ENCODE data around the gene CHST8.

CHST8 gene

DNA sequence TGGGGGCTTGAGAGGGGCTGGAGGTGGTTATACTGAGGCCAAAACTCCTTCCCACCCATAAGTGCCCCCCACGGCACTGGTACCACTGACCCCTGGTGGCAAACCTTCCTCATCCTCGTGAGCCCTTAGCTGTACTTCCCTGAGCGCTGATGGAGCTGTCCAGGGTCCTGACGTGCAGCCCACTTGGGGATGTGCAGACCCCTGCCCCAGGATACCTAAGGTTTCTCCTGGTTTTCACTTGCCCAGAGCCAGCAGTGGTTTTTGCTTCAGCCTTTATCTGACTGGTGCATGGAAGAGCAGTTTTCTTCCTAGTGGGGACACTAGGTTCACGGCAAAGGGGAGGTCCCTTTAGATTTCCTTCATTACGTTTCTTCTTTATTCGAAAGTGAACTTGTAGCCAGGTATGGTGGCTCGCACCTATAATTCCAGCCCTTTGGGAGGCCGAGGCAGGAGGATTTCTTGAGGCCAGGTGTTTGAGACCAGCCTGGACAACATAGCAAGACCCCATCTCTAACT lies 146.2 kb downstream of the CHST8 start:
- Histone ChIP-seq H3K9ac (ENCODE audit: low read depth, low read length, poor library complexity, severe bottlenecking) (no peak overlapping the region), H3K4me2 (ENCODE audit: low read depth, low read length, poor library complexity, severe bottlenecking) (no peak overlapping the region), H3K4me1 (ENCODE audit: insufficient read depth, low read length, poor library complexity, severe bottlenecking) (no peaks in the 10 kb centered on the region), H3F3A (ENCODE audit: low read depth) (no peaks in the 10 kb centered on the region), H4K20me1 (ENCODE audit: insufficient read depth, low read length, poor library complexity, severe bottlenecking) (no peaks in the 10 kb centered on the region), H3K9me3 (ENCODE audit: insufficient read depth, low read depth, low read length) (no peaks in the 10 kb centered on the region), H3K4me3 (ENCODE audit: low read length, poor library complexity, severe bottlenecking) (no peak overlapping the region), H2AFZ (ENCODE audit: low read length) (no peak overlapping the region), H3K9me2 (replicated peaks; ENCODE audit: low read depth, low read length) (no peaks in the 10 kb centered on the region), H3K36me3 (ENCODE audit: insufficient read depth, low read length) (no peaks in the 10 kb centered on the region), H3K79me2 (ENCODE audit: insufficient read depth, low read length) (no peaks in the 10 kb centered on the region), H3K27me3 (ENCODE audit: insufficient read depth, low read length, poor library complexity, severe bottlenecking) (no peaks in the 10 kb centered on the region)
- TF ChIP-seq, protein P1, sequence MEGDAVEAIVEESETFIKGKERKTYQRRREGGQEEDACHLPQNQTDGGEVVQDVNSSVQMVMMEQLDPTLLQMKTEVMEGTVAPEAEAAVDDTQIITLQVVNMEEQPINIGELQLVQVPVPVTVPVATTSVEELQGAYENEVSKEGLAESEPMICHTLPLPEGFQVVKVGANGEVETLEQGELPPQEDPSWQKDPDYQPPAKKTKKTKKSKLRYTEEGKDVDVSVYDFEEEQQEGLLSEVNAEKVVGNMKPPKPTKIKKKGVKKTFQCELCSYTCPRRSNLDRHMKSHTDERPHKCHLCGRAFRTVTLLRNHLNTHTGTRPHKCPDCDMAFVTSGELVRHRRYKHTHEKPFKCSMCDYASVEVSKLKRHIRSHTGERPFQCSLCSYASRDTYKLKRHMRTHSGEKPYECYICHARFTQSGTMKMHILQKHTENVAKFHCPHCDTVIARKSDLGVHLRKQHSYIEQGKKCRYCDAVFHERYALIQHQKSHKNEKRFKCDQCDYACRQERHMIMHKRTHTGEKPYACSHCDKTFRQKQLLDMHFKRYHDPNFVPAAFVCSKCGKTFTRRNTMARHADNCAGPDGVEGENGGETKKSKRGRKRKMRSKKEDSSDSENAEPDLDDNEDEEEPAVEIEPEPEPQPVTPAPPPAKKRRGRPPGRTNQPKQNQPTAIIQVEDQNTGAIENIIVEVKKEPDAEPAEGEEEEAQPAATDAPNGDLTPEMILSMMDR (conservative IDR thresholded peaks at IDR 0.05; ENCODE audit: low read length) = peak; percentile 73
- no peak for TF ChIP-seq EZH2phosphoT487 (IDR thresholded peaks at IDR 0.05; ENCODE audit: borderline replicate concordance)

DNA sequence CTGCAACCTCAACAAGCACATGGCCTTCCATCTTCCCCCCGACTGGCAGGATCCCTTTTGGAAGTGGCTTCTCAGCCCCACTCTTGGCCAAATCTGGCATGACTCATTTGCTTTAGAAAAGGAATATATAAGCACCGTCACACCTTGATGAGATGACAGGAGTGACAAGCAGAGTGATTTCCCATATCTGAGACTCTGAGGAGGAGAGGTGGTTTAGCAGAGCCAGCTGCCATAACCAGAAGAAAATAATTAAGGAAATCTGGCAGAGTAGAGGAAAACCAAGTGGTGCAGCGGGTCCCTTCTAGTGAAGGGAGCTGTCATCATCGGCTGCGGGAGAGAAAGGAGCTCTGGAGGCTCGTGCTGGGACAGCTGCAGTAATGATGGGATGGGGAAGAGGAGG lies 147.5 kb downstream of the CHST8 start:
- no peaks in the 10 kb centered on the region for H3K9me3 ChIP-seq (ENCODE audit: insufficient read depth, low read depth, low read length)
- no peak overlapping the region for H3K4me3 ChIP-seq (ENCODE audit: low read length, poor library complexity, severe bottlenecking)
- no peaks in the 10 kb centered on the region for H3K27me3 ChIP-seq (ENCODE audit: insufficient read depth, low read length, poor library complexity, severe bottlenecking)
- H3K4me1 ChIP-seq (ENCODE audit: insufficient read depth, low read length, poor library complexity, severe bottlenecking) = no peaks in the 10 kb centered on the region
- no peaks in the 10 kb centered on the region for H3F3A ChIP-seq (ENCODE audit: low read depth)
- TF ChIP-seq EZH2phosphoT487 (IDR thresholded peaks at IDR 0.05; ENCODE audit: borderline replicate concordance) = no peak
- TF ChIP-seq, protein P1 (conservative IDR thresholded peaks at IDR 0.05; ENCODE audit: low read length) = no peak
- H3K36me3 ChIP-seq (ENCODE audit: insufficient read depth, low read length) = no peaks in the 10 kb centered on the region
- no peaks in the 10 kb centered on the region for H3K9me2 ChIP-seq (replicated peaks; ENCODE audit: low read depth, low read length)
- H3K4me2 ChIP-seq (ENCODE audit: low read depth, low read length, poor library complexity, severe bottlenecking) = no peak overlapping the region
- no peak overlapping the region for H3K9ac ChIP-seq (ENCODE audit: low read depth, low read length, poor library complexity, severe bottlenecking)
- H2AFZ ChIP-seq (ENCODE audit: low read length) = no peak overlapping the region
- no peaks in the 10 kb centered on the region for H3K79me2 ChIP-seq (ENCODE audit: insufficient read depth, low read length)
- H4K20me1 ChIP-seq (ENCODE audit: insufficient read depth, low read length, poor library complexity, severe bottlenecking) = no peaks in the 10 kb centered on the region

DNA sequence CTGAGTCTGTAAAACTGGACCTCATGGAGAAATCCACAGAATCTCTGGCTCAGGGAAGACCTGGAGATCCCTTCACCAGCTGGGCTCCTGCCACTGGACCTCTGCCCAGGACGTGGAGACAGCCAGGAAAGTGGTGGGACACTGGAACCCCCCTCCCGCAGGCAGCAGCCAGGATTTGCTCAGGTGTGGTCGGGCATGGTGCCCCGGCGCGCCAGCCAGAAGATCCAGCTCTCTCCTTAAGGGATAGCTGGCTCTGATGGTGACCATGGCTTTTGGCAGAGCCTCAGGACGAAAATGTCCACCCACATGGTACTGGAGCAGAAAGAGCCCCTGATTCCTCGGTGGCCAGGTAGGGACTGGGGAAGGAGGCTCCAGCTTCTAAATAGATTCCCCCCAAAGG lies 148.4 kb downstream of the CHST8 start:
- Histone ChIP-seq H3K4me3 (ENCODE audit: low read length, poor library complexity, severe bottlenecking) (no peak overlapping the region), H3K27me3 (ENCODE audit: insufficient read depth, low read length, poor library complexity, severe bottlenecking) (no peaks in the 10 kb centered on the region), H2AFZ (ENCODE audit: low read length) (no peak overlapping the region), H4K20me1 (ENCODE audit: insufficient read depth, low read length, poor library complexity, severe bottlenecking) (no peaks in the 10 kb centered on the region), H3K9me2 (replicated peaks; ENCODE audit: low read depth, low read length) (no peaks in the 10 kb centered on the region), H3K9ac (ENCODE audit: low read depth, low read length, poor library complexity, severe bottlenecking) (no peak overlapping the region), H3K9me3 (ENCODE audit: insufficient read depth, low read depth, low read length) (no peaks in the 10 kb centered on the region), H3K4me2 (ENCODE audit: low read depth, low read length, poor library complexity, severe bottlenecking) (no peak overlapping the region), H3K36me3 (ENCODE audit: insufficient read depth, low read length) (no peaks in the 10 kb centered on the region), H3K79me2 (ENCODE audit: insufficient read depth, low read length) (no peaks in the 10 kb centered on the region), H3K4me1 (ENCODE audit: insufficient read depth, low read length, poor library complexity, severe bottlenecking) (no peaks in the 10 kb centered on the region), H3F3A (ENCODE audit: low read depth) (no peaks in the 10 kb centered on the region)
- TF ChIP-seq, protein P1 (conservative IDR thresholded peaks at IDR 0.05; ENCODE audit: low read length) = no peak
- no peak for TF ChIP-seq EZH2phosphoT487 (IDR thresholded peaks at IDR 0.05; ENCODE audit: borderline replicate concordance)

All from Loucy (cell line).